ENCODE data around the gene FSIP2. TPM values are rescaled to one million over a fixed set of nuclear protein-coding genes. Genes with fewer than 3 reads are reported as not detected.
"Not testable (repeated sequence)": the region's sequence is repeated elsewhere in the genome, so short reads cannot be mapped to it uniquely, and the experiment has no call there.

Gene FSIP2
- total RNA-seq, 3 donors from 2014 or later (not counting 1 experiment from before 2014, with no cell fraction given): 0.79 to 1.5 (median 0.95) TPM

DNA sequence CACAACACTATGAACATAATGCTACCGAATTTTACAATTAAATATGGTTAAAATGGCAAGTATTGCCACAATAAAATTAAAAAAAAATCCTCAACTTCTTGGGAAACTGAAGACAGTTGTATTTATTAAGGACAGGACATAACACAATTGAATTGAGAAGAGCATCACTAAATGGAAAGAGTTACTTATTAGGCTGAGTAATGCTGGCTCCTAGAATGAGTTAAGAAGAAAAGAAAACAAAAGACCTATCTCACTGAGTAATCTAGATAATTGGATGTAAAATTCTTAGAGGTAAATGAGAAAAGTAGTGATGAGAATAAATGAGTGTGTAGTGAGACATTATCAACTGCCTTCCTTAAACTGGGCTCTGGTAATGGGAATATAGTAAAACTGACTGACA lies 121.7 kb downstream of the FSIP2 start:
- WGBS (ENCODE audit: insufficient coverage): no CpG with 5 or more reads among the region's 1 CpG
- peaks cover 9 to 18% of the 10 kb centered on the region in 2 donors for H3K9me3 Mint-ChIP-seq

DNA sequence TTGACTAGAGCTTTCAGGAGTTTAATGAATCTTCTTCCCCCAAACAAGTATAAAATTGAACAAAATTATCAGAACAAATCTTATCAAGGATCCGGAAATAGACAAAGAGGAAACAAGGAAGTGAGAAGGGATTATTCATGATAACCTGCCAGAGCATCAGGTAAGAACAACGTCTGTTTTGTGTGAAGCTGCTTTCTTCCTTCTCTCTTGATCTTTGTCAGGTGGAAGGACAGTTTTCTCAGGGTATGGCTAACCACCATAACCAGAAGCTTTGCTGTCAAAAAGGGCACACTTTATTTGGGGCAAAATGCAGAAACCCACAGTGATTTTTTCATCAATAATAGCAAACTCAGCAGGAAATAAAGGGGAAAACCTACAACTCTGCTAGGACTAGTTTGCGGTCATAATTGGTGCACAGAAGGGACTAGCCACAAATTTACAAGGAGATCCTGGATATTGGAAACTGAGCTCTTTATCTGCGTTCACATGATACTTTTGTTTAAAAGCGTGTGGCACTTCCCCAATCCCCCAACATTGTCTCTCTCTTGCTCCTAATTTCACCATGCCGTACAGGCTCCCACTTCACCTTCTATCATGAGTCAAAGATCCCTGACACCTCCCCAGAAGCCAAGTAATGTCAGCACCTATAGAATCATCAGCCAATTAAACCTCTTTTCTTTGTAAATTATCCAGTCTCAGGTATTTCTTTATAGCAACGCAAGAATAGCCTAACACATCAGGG lies 124.2 kb downstream of the FSIP2 start:
- H3K4me3 Mint-ChIP-seq: no peak overlapping the region
- H3K9me3 ChIP-seq (ENCODE audit: control insufficient read depth, insufficient read depth, low read length): peaks cover 4% of the 10 kb centered on the region
- DNase-seq: no peak
- H3K27me3 Mint-ChIP-seq (ENCODE audit: low read depth in 2 of 2): no peaks in the 10 kb centered on the region
- no peaks in the 10 kb centered on the region for H3K4me1 Mint-ChIP-seq
- peaks cover 7% of the 10 kb centered on the region for H3K36me3 Mint-ChIP-seq
- intact Hi-C loops (cut with micrococcal nuclease): no loop called here
- no peaks in the 10 kb centered on the region for H3K27me3 ChIP-seq (ENCODE audit: control insufficient read depth, insufficient read depth, low read length)
- H3K27ac ChIP-seq (ENCODE audit: low read length): no peak overlapping the region
- TF ChIP-seq, protein P1, sequence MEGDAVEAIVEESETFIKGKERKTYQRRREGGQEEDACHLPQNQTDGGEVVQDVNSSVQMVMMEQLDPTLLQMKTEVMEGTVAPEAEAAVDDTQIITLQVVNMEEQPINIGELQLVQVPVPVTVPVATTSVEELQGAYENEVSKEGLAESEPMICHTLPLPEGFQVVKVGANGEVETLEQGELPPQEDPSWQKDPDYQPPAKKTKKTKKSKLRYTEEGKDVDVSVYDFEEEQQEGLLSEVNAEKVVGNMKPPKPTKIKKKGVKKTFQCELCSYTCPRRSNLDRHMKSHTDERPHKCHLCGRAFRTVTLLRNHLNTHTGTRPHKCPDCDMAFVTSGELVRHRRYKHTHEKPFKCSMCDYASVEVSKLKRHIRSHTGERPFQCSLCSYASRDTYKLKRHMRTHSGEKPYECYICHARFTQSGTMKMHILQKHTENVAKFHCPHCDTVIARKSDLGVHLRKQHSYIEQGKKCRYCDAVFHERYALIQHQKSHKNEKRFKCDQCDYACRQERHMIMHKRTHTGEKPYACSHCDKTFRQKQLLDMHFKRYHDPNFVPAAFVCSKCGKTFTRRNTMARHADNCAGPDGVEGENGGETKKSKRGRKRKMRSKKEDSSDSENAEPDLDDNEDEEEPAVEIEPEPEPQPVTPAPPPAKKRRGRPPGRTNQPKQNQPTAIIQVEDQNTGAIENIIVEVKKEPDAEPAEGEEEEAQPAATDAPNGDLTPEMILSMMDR (IDR thresholded peaks at IDR 0.05): no peak
- 77% methylated on average over 7 of the region's 7 CpGs for WGBS (ENCODE audit: insufficient coverage)
- peaks cover 9 to 22% of the 10 kb centered on the region in 2 donors for H3K9me3 Mint-ChIP-seq
- no peak overlapping the region for H3K27ac Mint-ChIP-seq
- no peaks in the 10 kb centered on the region for H3K4me1 ChIP-seq (ENCODE audit: control insufficient read depth, insufficient read depth, low read length)
- H3K4me3 ChIP-seq (ENCODE audit: low read length): no peak overlapping the region
- H3K36me3 ChIP-seq (ENCODE audit: control insufficient read depth, insufficient read depth, low read length): no peaks in the 10 kb centered on the region
- no peak for ATAC-seq

More for the DNA sequence above, 121.7 kb downstream of the FSIP2 start:
- Histone ChIP-seq H3K4me1 (ENCODE audit: control insufficient read depth, insufficient read depth, low read length) (no peaks in the 10 kb centered on the region), H3K4me3 (ENCODE audit: low read length) (no peak overlapping the region), H3K27ac (ENCODE audit: low read length) (no peak overlapping the region), H3K9me3 (ENCODE audit: control insufficient read depth, insufficient read depth, low read length) (peaks cover 4% of the 10 kb centered on the region), H3K27me3 (ENCODE audit: control insufficient read depth, insufficient read depth, low read length) (no peaks in the 10 kb centered on the region), H3K36me3 (ENCODE audit: control insufficient read depth, insufficient read depth, low read length) (no peaks in the 10 kb centered on the region)
- H3K4me3 Mint-ChIP-seq: no peak overlapping the region
- no peak for ATAC-seq
- no peak overlapping the region for H3K27ac Mint-ChIP-seq
- intact Hi-C loops (cut with micrococcal nuclease): no loop called here
- TF ChIP-seq, protein P1 (IDR thresholded peaks at IDR 0.05): no peak
- DNase-seq: no peak
- peaks cover 7% of the 10 kb centered on the region for H3K36me3 Mint-ChIP-seq
- H3K4me1 Mint-ChIP-seq: no peaks in the 10 kb centered on the region
- no peaks in the 10 kb centered on the region for H3K27me3 Mint-ChIP-seq (ENCODE audit: low read depth in 2 of 2)

DNA sequence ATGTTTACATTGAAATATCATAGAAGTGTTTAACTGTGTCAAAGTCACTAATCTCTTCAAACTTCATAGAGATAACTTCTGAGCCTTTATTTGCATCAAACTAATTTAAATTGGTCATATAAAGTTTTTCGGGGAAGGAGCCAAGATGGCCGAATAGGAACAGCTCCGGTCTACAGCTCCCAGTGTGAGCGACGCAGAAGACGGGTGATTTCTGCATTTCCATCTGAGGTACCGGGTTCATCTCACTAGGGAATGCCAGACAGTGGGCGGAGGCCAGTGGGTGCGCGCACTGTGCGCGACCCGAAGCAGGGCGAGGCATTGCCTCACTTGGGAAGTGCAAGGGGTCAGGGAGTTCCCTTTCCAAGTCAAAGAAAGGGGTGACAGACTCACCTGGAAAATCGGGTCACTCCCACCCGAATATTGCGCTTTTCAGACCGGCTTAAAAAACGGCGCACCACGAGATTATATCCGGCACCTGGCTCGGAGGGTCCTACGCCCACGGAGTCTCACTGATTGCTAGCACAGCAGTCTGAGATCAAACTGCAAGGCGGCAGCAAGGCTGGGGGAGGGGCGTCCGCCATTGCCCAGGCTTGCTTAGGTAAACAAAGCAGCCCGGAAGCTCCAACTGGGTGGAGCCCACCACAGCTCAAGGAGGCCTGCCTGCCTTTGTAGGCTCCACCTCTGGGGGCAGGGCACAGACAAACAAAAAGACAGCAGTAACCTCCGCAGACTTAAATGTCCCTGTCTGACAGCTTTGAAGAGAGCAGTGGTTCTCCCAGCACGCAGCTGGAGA lies 126.1 kb downstream of the FSIP2 start:
- H3K9me3 Mint-ChIP-seq: peaks cover 7 to 18% of the 10 kb centered on the region in 2 donors
- H3K4me1 Mint-ChIP-seq: not testable (repeated sequence)
- WGBS (ENCODE audit: insufficient coverage): 87% methylated on average over 18 of the region's 31 CpGs

More for the DNA sequence above, 126.1 kb downstream of the FSIP2 start:
- H3K27ac Mint-ChIP-seq; H3K4me3 ChIP-seq (ENCODE audit: low read length); H3K27me3 ChIP-seq (ENCODE audit: control insufficient read depth, insufficient read depth, low read length); H3K9me3 ChIP-seq (ENCODE audit: control insufficient read depth, insufficient read depth, low read length); intact Hi-C loops (cut with micrococcal nuclease); H3K36me3 Mint-ChIP-seq; DNase-seq; ATAC-seq; H3K27me3 Mint-ChIP-seq (ENCODE audit: low read depth in 2 of 2); H3K27ac ChIP-seq (ENCODE audit: low read length); H3K4me1 ChIP-seq (ENCODE audit: control insufficient read depth, insufficient read depth, low read length); H3K36me3 ChIP-seq (ENCODE audit: control insufficient read depth, insufficient read depth, low read length); H3K4me3 Mint-ChIP-seq: not testable (repeated sequence)

Data from natural killer cell (primary cell).